ENCODE results near the gene TIMM44.

Gene TIMM44

GRCh38 chr19:7947939-7948338 is 4.5 kb upstream of the TIMM44 start:
- peak; percentile 28 for DNase-seq (ENCODE audit: low read depth)
- H3K4me3 ChIP-seq (ENCODE audit: control insufficient read depth, low read depth, low read length), result no peak overlapping the region
- no peak for TF ChIP-seq CTCF (conservative IDR thresholded peaks at IDR 0.05; ENCODE audit: control insufficient read depth, insufficient read depth, low read depth, low read length)

GRCh38 chr19:7944177-7944761 is 803 bp upstream of the TIMM44 start:
- peak; percentile 96 for DNase-seq (ENCODE audit: low read depth)
- H3K4me3 ChIP-seq (ENCODE audit: control insufficient read depth, low read depth, low read length), result peak overlapping the region; percentile 70
- peak; percentile 85 for TF ChIP-seq CTCF (conservative IDR thresholded peaks at IDR 0.05; ENCODE audit: control insufficient read depth, insufficient read depth, low read depth, low read length)

- peak overlapping the region; percentile 93 for H3K4me3 ChIP-seq (ENCODE audit: control insufficient read depth, low read depth, low read length)
- no peak for DNase-seq (ENCODE audit: low read depth)
- TF ChIP-seq CTCF (conservative IDR thresholded peaks at IDR 0.05; ENCODE audit: control insufficient read depth, insufficient read depth, low read depth, low read length), result no peak
Measured at GRCh38 chr19:7942981-7943443, 454 bp downstream of the TIMM44 start.

- no peak for TF ChIP-seq CTCF (conservative IDR thresholded peaks at IDR 0.05; ENCODE audit: control insufficient read depth, insufficient read depth, low read depth, low read length)
- peak overlapping the region; percentile 93 for H3K4me3 ChIP-seq (ENCODE audit: control insufficient read depth, low read depth, low read length)
- DNase-seq (ENCODE audit: low read depth), result no peak
Measured at GRCh38 chr19:7941895-7942596, 1.4 kb downstream of the TIMM44 start.

GRCh38 chr19:7940841-7941240 is 2.6 kb downstream of the TIMM44 start:
- H3K4me3 ChIP-seq (ENCODE audit: control insufficient read depth, low read depth, low read length), result no peak overlapping the region
- DNase-seq (ENCODE audit: low read depth), result no peak
- TF ChIP-seq CTCF (conservative IDR thresholded peaks at IDR 0.05; ENCODE audit: control insufficient read depth, insufficient read depth, low read depth, low read length), result no peak

GRCh38 chr19:7934766-7935165 is 8.7 kb downstream of the TIMM44 start:
- H3K4me3 ChIP-seq (ENCODE audit: control insufficient read depth, low read depth, low read length), result no peak overlapping the region
- DNase-seq (ENCODE audit: low read depth), result no peak
- no peak for TF ChIP-seq CTCF (conservative IDR thresholded peaks at IDR 0.05; ENCODE audit: control insufficient read depth, insufficient read depth, low read depth, low read length)
